Activated CD4-positive, CD25-positive, alpha-beta regulatory T cell treated with anti-CD3 and anti-CD28 coated beads, Interleukin-2, amount 50 U/mL, for 24 hours (primary cell): ENCODE results near the gene CCDC82.
A peak's percentile ranks its signal among the peaks of the same experiment; 100 is the strongest.

Experiments used
- ATAC-seq, 2 donors: fragments of 150-1000 bp; cut with Tn5 transposase; one replicate each; pipeline ENCODE4 v1.10.0; 2021; ENCODE audit warnings: mild to moderate bottlenecking in 1 of 2, moderate library complexity in 1 of 2

The CCDC82 gene

GRCh38 chr11:96358321-96358720 is 31.4 kb downstream of the CCDC82 start:
- ATAC-seq: no peak

GRCh38 chr11:96357794-96358193 is 31.9 kb downstream of the CCDC82 start:
- ATAC-seq: peak; percentile 72 to 78

- ATAC-seq: no peak
These were observed 32.9 kb downstream of the CCDC82 start for GRCh38 chr11:96356848-96357247.

GRCh38 chr11:96342961-96343711 is 46.6 kb downstream of the CCDC82 start, which contains the start of gene MAML2:
MAML2 (minus strand) TSS chr11:96343195; CDS start chr11:96341895, 1,300 bp downstream.
- peak; percentile 84 to 88 for ATAC-seq

- ATAC-seq: no peak
These were observed 47.4 kb downstream of the CCDC82 start for GRCh38 chr11:96342014-96342960.

- ATAC-seq: peak; percentile 44 to 48
These were observed 48.3 kb downstream of the CCDC82 start for GRCh38 chr11:96341211-96342013.

- ATAC-seq: no peak
These were observed 49.2 kb downstream of the CCDC82 start for GRCh38 chr11:96340555-96340885.

- no peak for ATAC-seq
These were observed 49.8 kb downstream of the CCDC82 start for GRCh38 chr11:96339706-96340554.

- ATAC-seq: peak; percentile 9 to 12
These were observed 50.6 kb downstream of the CCDC82 start for GRCh38 chr11:96338910-96339705.

GRCh38 chr11:96337541-96338431 is 51.9 kb downstream of the CCDC82 start:
- ATAC-seq: peak; percentile 46 to 51

GRCh38 chr11:96335388-96335787 is 54.3 kb downstream of the CCDC82 start:
- ATAC-seq: no peak

GRCh38 chr11:96334219-96334618 is 55.5 kb downstream of the CCDC82 start:
- ATAC-seq: no peak

GRCh38 chr11:96333191-96333719 is 56.5 kb downstream of the CCDC82 start:
- no peak for ATAC-seq

- ATAC-seq: no peak
These were observed 57.5 kb downstream of the CCDC82 start for GRCh38 chr11:96332126-96332771.

- ATAC-seq: no peak
These were observed 58.0 kb downstream of the CCDC82 start for GRCh38 chr11:96331699-96332116.

- no peak for ATAC-seq
These were observed 59.2 kb downstream of the CCDC82 start for GRCh38 chr11:96330511-96330859.

- no peak for ATAC-seq
These were observed 59.7 kb downstream of the CCDC82 start for GRCh38 chr11:96329855-96330510.

GRCh38 chr11:96329419-96329818 is 60.3 kb downstream of the CCDC82 start:
- peak; percentile 83 to 87 for ATAC-seq
